HG03565 (cell line): ENCODE measurements around the gene AIFM2.
A peak's percentile ranks its signal among the peaks of the same experiment; 100 is the strongest.
"Not testable (repeated sequence)": the region's sequence is repeated elsewhere in the genome, so short reads cannot be mapped to it uniquely, and the experiment has no call there.

Experiments
- ATAC-seq: cut with Tn5 transposase; IDR thresholded peaks from one replicate; pipeline ENCODE4 v1.9.1; 2021; ENCODE audit warnings: mild to moderate bottlenecking, moderate library complexity; ENCODE audit not compliant: unreplicated experiment

The AIFM2 gene

GRCh38 chr10:70123817-70124216 is 8.8 kb downstream of the AIFM2 start:
- no peak for ATAC-seq

GRCh38 chr10:70123166-70123565 is 9.5 kb downstream of the AIFM2 start:
- ATAC-seq, result not testable (repeated sequence)

GRCh38 chr10:70122742-70123141 is 9.9 kb downstream of the AIFM2 start:
- no peak for ATAC-seq

DNA sequence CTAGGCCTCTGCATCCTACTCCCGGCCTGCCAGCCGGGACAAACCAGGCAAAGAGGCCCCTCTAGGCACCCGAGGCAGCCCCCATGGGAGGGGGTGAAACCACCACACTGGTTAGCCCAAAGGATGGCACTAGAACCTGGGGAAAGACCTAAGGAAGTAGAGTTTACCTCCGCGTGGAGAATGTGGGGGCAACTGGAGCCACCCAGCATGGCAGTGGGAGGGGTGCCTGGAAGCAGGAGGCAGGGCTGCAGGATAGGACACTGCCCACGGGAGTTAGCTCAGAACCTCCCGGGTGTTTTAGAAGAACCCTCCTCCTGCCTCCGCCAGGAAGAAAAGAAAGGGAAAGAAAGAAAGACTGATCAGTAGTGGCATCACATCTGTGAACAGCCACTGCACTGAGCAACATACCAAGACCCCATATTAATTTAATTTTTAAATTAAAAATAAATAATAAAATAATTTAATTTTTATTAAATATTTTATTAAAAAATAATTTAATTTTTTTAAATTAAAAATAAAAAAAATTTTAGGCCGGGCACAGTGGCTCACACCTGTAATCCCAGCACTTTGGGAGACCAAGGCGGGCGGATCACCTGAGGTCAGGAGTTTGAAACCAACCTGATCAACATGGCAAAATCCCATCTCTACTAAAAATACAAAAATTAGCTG is 11.2 kb downstream of the AIFM2 start:
- ATAC-seq, result no peak

- ATAC-seq, result no peak
Observed at GRCh38 chr10:70120417-70120816, 12.2 kb downstream of the AIFM2 start.

- ATAC-seq, result no peak
Observed at GRCh38 chr10:70119623-70120022, 13.0 kb downstream of the AIFM2 start.

- no peak for ATAC-seq
Observed at GRCh38 chr10:70119197-70119596, 13.4 kb downstream of the AIFM2 start.

DNA sequence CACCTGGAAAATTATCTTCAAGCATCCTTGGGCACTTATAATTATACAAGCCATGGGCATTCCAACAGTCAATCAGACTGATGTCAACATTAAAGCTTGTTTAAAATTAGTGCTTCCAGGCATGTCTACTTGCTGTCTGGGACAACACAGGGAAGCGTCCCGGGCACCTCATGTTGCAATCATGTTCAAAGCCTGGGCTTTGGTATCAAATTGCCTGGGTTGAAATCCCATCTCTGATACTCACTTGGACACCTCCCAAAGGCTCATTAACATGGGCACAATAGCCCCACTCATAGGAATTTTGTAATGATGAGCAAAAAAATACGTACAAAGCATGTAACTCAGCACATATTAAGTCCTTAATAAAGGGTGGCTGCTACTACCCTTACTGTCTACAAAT is 14.4 kb downstream of the AIFM2 start:
- no peak for ATAC-seq

- no peak for ATAC-seq
Observed at GRCh38 chr10:70117646-70118045, 15.0 kb downstream of the AIFM2 start.

GRCh38 chr10:70115948-70116682 is 16.5 kb downstream of the AIFM2 start:
- no peak for ATAC-seq

- ATAC-seq, result no peak
Observed at GRCh38 chr10:70114902-70115301, 17.7 kb downstream of the AIFM2 start.

- ATAC-seq, result no peak
Observed at GRCh38 chr10:70112071-70112470, 20.6 kb downstream of the AIFM2 start.

GRCh38 chr10:70111496-70111895 is 21.1 kb downstream of the AIFM2 start:
- no peak for ATAC-seq

DNA sequence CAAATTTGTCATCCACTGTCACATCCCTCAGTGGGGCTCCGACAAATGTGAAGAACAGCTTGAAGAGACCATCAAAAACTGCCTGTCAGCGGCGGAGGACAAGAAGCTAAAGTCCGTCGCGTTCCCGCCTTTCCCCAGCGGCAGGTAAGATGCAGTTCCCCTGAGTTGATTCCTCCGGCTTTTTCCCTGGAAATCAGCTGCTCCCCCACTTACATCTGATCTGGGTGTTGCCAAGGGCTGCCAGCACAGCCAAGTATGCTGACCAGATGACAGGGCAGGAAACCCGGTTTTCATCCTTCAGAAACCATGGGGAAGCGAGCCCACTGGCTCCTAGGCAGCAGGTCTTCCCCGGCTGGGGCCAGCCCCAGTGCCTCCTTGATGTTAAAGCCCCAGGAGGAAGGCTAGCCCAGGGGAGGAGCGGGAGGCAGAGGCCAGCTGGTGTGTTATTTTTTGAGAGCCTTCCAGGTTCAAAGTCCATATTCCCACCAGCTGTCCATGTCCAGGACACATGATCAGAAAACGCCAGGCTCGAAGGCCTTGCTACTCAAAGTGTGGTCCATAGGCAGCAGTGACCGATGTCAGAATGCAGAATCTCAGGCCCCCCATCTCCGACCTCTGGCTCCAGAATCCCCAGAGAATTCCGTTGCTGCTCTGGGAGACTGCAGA is 23.4 kb downstream of the AIFM2 start:
- no peak for ATAC-seq

DNA sequence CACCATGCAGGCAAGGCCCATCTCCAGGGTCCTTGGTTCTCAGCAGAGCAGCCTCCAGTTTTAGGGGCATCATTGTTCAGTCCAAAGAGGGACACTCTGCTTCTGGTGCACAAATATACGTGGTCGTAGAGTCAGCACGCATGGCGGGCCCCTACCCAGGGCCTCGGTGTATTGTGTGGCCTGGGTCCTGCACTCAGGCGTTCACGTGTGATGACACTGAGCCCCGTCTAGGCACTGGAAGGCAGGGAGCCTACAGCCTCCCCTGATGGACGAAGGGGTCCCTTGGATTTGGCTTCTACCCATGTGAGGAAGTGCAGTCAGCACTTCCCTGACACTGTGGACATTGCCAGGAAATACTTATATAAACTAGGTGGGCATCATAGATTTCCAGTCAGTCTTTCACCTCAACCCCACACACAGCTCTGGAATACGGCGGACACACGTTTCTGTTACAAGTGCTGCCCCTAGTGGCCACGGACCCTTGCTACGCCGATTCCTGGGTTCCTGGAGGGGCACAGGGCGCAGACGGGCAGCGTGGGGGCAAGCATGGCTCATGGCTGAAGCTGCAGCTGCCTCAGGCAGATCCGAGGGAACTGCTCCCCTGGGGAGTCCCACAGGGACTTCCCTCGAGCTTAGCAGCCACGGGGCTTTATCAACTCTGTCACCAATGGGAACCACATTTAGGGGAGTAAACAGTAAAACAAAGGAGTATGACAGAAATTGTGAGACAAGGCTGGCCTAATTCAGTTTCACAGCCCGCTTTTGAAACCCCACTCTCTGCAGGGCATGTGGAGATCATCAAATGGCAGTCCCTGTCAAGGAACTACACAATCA is 25.4 kb downstream of the AIFM2 start:
- peak; percentile 75 for ATAC-seq

DNA sequence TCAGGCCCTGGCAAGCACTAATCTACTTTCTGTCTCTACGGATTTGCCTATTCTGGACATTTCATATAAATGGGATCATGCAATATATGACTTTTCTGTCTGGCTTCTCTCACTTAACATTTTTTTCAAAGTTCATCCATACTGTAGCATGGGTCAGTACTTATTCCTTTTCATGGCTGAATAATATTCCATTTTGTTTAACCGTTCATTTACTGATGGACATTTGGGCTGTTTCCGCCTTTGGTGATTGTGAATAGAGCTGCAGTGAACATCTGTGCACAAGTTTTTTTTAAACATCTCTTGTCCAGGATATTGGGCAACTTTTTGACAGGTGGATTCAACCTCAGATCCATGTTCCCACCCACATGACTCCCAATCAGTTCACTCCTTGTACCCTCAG is 31.0 kb downstream of the AIFM2 start:
- no peak for ATAC-seq

DNA sequence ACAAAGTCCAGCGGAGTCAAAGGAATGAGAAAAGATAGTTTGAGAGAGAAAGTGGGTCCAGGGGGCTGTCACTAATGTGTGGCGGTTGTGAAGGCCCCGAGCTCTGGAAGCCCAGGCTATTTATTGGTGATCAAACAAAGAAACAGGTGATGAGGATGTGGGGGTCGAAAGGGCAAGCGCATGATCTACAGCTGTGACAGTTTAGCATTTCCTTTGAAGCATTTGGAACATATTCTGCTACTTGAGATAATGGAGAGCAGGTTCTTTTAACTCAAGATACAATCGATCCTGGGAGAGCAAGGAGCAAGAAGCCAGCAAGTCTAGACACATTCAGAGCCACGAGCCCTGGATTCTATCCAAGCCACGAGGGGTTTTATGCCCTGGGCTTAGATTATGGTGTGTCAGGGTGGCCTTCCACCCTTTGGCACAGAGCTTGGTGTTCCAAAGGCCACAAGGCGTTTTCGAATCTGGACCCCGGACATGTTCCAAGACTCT is 31.5 kb downstream of the AIFM2 start:
- not testable (repeated sequence) for ATAC-seq

DNA sequence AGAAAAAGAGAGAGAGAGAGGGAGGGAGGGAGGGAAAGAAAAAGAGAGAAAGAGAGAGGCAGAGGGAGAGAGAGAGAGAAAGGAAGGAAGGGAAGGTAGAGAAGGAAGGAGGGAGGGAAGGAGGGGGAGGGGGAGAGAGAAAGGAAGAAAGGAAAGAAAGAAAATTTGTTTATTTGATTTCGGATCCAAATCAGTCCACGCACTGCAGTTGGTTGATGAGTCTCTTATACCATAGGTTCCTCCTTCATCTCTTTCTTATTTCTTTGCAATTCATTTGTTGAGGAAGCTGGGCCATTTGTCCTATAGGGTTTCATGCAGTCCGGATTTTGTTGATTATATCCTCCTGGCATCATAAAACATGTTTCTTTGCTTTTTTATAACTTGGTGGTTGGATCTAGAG is 34.4 kb downstream of the AIFM2 start:
- ATAC-seq, result no peak

GRCh38 chr10:70097459-70097858 is 35.2 kb downstream of the AIFM2 start:
- ATAC-seq, result no peak

DNA sequence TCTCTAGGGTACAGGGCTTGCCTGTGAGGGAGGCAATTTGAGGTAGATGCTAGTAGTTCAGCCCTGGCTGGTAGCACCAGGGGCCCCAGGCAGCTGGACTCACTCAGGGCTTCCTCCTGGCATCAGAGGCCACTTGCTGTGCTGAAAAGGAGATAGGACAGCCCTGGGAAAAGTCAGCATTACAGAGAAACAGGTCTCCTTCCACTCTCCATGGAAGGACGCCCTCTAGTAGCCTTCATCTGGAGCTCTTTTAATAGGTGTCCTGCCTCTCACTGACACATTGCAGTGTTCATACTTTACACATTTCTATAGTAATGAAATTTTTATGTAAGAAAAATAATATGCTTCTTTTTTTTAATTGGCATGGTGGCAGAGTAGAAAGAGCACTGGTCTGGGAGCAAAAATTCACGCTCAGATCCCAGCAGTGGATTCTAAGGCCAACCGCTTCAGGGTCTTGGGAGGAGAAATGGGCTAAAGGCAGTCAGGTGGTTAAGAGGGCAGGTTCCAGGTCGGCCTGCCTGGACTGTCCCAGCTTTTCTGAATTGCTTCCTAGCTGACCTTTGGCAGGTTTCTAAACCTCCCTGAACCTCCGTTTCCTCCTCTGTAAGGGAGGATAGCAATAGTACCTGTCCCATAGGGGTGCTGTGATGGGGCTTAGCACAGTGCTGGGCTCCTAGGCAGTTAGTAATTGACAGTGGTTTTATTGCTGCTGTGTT is 35.8 kb downstream of the AIFM2 start:
- no peak for ATAC-seq
